H1 (cell line): ENCODE data around the gene YBX3. TPM values are rescaled to one million over a fixed set of nuclear protein-coding genes. Genes with fewer than 3 reads are reported as not detected.

Experiments
- CBX8 ChIP-seq: fragments of 300-800, 300-1000 bp; sonication (generic); IDR thresholded peaks from 2 replicates; pipeline ENCODE4 v1.7.1; 2016; ENCODE audit warnings: low read depth, low read length, borderline replicate concordance
- EP300 ChIP-seq, 2 experiments: IDR thresholded peaks; 1 replicate in 1 of 2; 2 replicates in 1 of 2; pipeline ENCODE4 v1.6.1; 2011 to 2012; ENCODE audit warnings: low read depth in 2 of 2, low read length in 2 of 2, mild to moderate bottlenecking in 2 of 2, borderline replicate concordance in 1 of 2, inconsistent platforms in 1 of 2, moderate library complexity in 1 of 2
- JUN ChIP-seq: IDR thresholded peaks from 2 replicates; pipeline ENCODE4 v1.6.1; 2011; ENCODE audit warnings: low read depth, mild to moderate bottlenecking, improper control_type of control experiment, low read length
- KDM1A ChIP-seq: fragments of 200-600, 300-600 bp; sonication (generic); IDR thresholded peaks from 2 replicates; pipeline ENCODE4 v1.7.1; 2016; ENCODE audit warnings: mild to moderate bottlenecking, low read length, borderline replicate concordance
- NRF1 ChIP-seq: IDR thresholded peaks from 2 replicates; pipeline ENCODE4 v1.6.1; 2011; ENCODE audit warnings: mild to moderate bottlenecking, low read depth, low read length, improper control_type of control experiment
- ZNF274 ChIP-seq: IDR thresholded peaks from 2 replicates; pipeline ENCODE4 v1.7.0; 2012; ENCODE audit warnings: low read length, borderline replicate concordance; ENCODE audit errors: extremely low read depth
- polyA plus RNA-seq, 7 experiments: library from polyadenylated mRNA; depleted of rRNA in 3 of 7; stranded (reverse) in 5 of 7; unstranded in 2 of 7; fragments of >200 nt in 5 of 7; fragments of 200-250 nt in 2 of 7; gene quantifications; 1 replicate in 5 of 7; 2 replicates in 1 of 7; 4 replicates in 1 of 7; pipeline versions ENCODE4 v1.2.1 to v1.2.3, GENCODE V29; 2011 to 2013; ENCODE audit warnings: missing spikeins in 2 of 7, mixed read lengths in 2 of 7
- total RNA-seq: library from RNA; stranded (reverse); fragmentation: NEBNext Ultra II Directional; extraction: Animal tissue kit (Norgen Biotek cat#: 25700); gene quantifications from 2 replicates; pipeline ENCODE4 v1.2.1, GENCODE V29; 2021
- TF ChIP-seq, protein P1 (sequence below): IDR thresholded peaks from 2 replicates; pipeline ENCODE4 v1.6.1; 2012; ENCODE audit warnings: inconsistent platforms

The YBX3 gene
- total and polyA plus RNA-seq, 2 of the 8 experiments (the other 6 are each of a cell fraction or from before 2014, with no cell fraction given) = 83.1 to 480 TPM

- TF ChIP-seq, protein P1, sequence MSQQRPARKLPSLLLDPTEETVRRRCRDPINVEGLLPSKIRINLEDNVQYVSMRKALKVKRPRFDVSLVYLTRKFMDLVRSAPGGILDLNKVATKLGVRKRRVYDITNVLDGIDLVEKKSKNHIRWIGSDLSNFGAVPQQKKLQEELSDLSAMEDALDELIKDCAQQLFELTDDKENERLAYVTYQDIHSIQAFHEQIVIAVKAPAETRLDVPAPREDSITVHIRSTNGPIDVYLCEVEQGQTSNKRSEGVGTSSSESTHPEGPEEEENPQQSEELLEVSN = no peak
- TF ChIP-seq ZNF274 (no peak), EP300 (IDR thresholded peaks at IDR 0.05; ENCODE audit: borderline replicate concordance in 1 of 2, low read depth in 2 of 2, low read length in 2 of 2) (no peak), JUN (no peak), KDM1A (no peak), CBX8 (no peak), NRF1 (no peak)
These were observed 21.9 kb downstream of the YBX3 start (continued) for GRCh38 chr12:10701131-10701681.
